ENCODE data around the gene AGT.

- TF ChIP-seq CTCF (IDR thresholded peaks at IDR 0.05; ENCODE audit: low read length) (no peak), EZH2phosphoT487 (IDR thresholded peaks at IDR 0.05; ENCODE audit: low read length) (no peak)
These were observed 784 bp downstream of the AGT start for GRCh38 chr1:230713138-230713537.
